HG03060 (cell line): ENCODE measurements around the gene PKP3.
"Not testable (repeated sequence)": the region's sequence is repeated elsewhere in the genome, so short reads cannot be mapped to it uniquely, and the experiment has no call there.

Experiments used
- ATAC-seq: cut with Tn5 transposase; IDR thresholded peaks from one replicate; pipeline ENCODE4 v1.9.1; 2021; ENCODE audit warnings: low read depth, moderate number of reproducible peaks; ENCODE audit not compliant: unreplicated experiment

PKP3 gene

GRCh38 chr11:409600-410483 lies 15.8 kb downstream of the PKP3 start:
- no peak for ATAC-seq

GRCh38 chr11:410711-411110 lies 16.7 kb downstream of the PKP3 start:
- not testable (repeated sequence) for ATAC-seq

GRCh38 chr11:411520-411919 lies 17.5 kb downstream of the PKP3 start:
- not testable (repeated sequence) for ATAC-seq

GRCh38 chr11:412641-413119 lies 18.7 kb downstream of the PKP3 start:
- ATAC-seq: no peak

GRCh38 chr11:413120-414081 lies 19.4 kb downstream of the PKP3 start:
- ATAC-seq: no peak

GRCh38 chr11:414318-414857 lies 20.4 kb downstream of the PKP3 start:
- no peak for ATAC-seq

- ATAC-seq: no peak
Observed at GRCh38 chr11:415640-416041, 21.6 kb downstream of the PKP3 start.

- no peak for ATAC-seq
Observed at GRCh38 chr11:416051-416756, 22.2 kb downstream of the PKP3 start.

GRCh38 chr11:416757-417621 lies 23.0 kb downstream of the PKP3 start:
- no peak for ATAC-seq

GRCh38 chr11:417652-418342 lies 23.8 kb downstream of the PKP3 start:
- ATAC-seq: no peak

GRCh38 chr11:418343-419247 lies 24.6 kb downstream of the PKP3 start:
- ATAC-seq: no peak

- no peak for ATAC-seq
Observed at GRCh38 chr11:419248-420005, 25.4 kb downstream of the PKP3 start.

GRCh38 chr11:420054-420910 lies 26.3 kb downstream of the PKP3 start:
- ATAC-seq: no peak

GRCh38 chr11:420911-421321 lies 26.9 kb downstream of the PKP3 start:
- no peak for ATAC-seq

- no peak for ATAC-seq
Observed at GRCh38 chr11:422249-422656, 28.2 kb downstream of the PKP3 start.

GRCh38 chr11:424232-424631 lies 30.2 kb downstream of the PKP3 start:
- ATAC-seq: no peak
